ENCODE measurements around the gene DNAJC13. TPM values are rescaled to one million over a fixed set of nuclear protein-coding genes. Genes with fewer than 3 reads are reported as not detected.

DNAJC13 gene
- total RNA-seq (2014; rRNA removed; shearing (Covaris generic)): 22.8 and 30.7 TPM in 2 replicates
- total RNA-seq (2022): 42.7 and 46.1 TPM in 2 replicates
- Bru-seq, nascent RNA: percentile 87 among the genes with signal in this experiment
- BruChase-seq, experiment 1, labeled RNA remaining after a 6-hour chase: percentile 76 among the genes with signal in this experiment
- percentile 76 among the genes with signal in this experiment for BruChase-seq, experiment 2, labeled RNA remaining after a 2-hour chase
- long read RNA-seq, full-length matches to known transcripts: 6 of 18 reads
- long read RNA-seq, partial matches to known transcripts: 9 of 18 reads
- long read RNA-seq, other reads (novel, unspliced or antisense): 3 of 18 reads

GRCh38 chr3:132416807-132417694, at the start of gene DNAJC13:
Gene DNAJC13, plus strand, starts transcription at chr3:132417502. Its CDS starts 17,049 bp downstream, at chr3:132434551.
- H3K4me3 ChIP-seq (ENCODE audit: low read depth, low read length, poor library complexity, severe bottlenecking): peak within 1 kb of the TSS; percentile 97
- no TSS peak for BruUV-seq (replicated peaks)

GRCh38 chr3:132368515-132368914, 48.8 kb upstream of the DNAJC13 start:
- Histone ChIP-seq H3K9me3 (ENCODE audit: low read length) (no peaks in the 10 kb centered on the region), H2AFZ (ENCODE audit: low read length) (no peak overlapping the region), H3K79me2 (ENCODE audit: insufficient read depth, low read depth, low read length) (no peaks in the 10 kb centered on the region), H3K27ac (ENCODE audit: low read depth, low read length, poor library complexity, severe bottlenecking) (no peak overlapping the region), H3K36me3 (ENCODE audit: insufficient read depth, low read length) (no peaks in the 10 kb centered on the region), H3K4me3 (ENCODE audit: low read depth, low read length, poor library complexity, severe bottlenecking) (no peak overlapping the region), H3K4me2 (ENCODE audit: low read length) (no peak overlapping the region), H3K4me1 (ENCODE audit: insufficient read depth, low read length, poor library complexity, severe bottlenecking) (no peaks in the 10 kb centered on the region), H4K20me1 (ENCODE audit: insufficient read depth, low read length) (no peaks in the 10 kb centered on the region), H3K9me2 (ENCODE audit: insufficient read depth, low read length) (no peaks in the 10 kb centered on the region)
- CTCF ChIA-PET (ENCODE audit: unreplicated experiment): interaction anchor here (0.8 kb wide), 1 partner anchor 20 kb away, joined by 3 read pairs; no protein-coding TSS in a partner anchor
- POLR2A ChIA-PET: interaction anchor here (0.6 kb wide), 3 partner anchors 338 to 1682 kb away, joined by 3 to 6 read pairs (median 4); no protein-coding TSS in a partner anchor
- DNase-seq (ENCODE audit: low spot score): no peak
- TF ChIP-seq EZH2phosphoT487 (IDR thresholded peaks at IDR 0.05; ENCODE audit: borderline replicate concordance, low read depth, low read length): no peak
- TF ChIP-seq CTCF (conservative IDR thresholded peaks at IDR 0.05; ENCODE audit: low read length): no peak
- BruUV-seq (replicated peaks): no TSS peak
- intact Hi-C loops (cut with micrococcal nuclease; ENCODE audit: unreplicated experiment): no loop called here

More at GRCh38 chr3:132416807-132417694, at the start of gene DNAJC13:
- Histone ChIP-seq H3K36me3 (ENCODE audit: insufficient read depth, low read length) (peaks cover 23% of the 10 kb centered on the region), H3K79me2 (ENCODE audit: insufficient read depth, low read depth, low read length) (peaks cover 41% of the 10 kb centered on the region), H3K9me2 (ENCODE audit: insufficient read depth, low read length) (no peaks in the 10 kb centered on the region), H2AFZ (ENCODE audit: low read length) (peak within 1 kb of the TSS; percentile 97), H3K4me2 (ENCODE audit: low read length) (peak within 1 kb of the TSS; percentile 91), H3K4me1 (ENCODE audit: insufficient read depth, low read length, poor library complexity, severe bottlenecking) (peaks cover 27% of the 10 kb centered on the region), H4K20me1 (ENCODE audit: insufficient read depth, low read length) (no peaks in the 10 kb centered on the region), H3K9me3 (ENCODE audit: low read length) (no peaks in the 10 kb centered on the region), H3K27ac (ENCODE audit: low read depth, low read length, poor library complexity, severe bottlenecking) (peak within 1 kb of the TSS; percentile 64)
- DNase-seq (ENCODE audit: low spot score): peak; percentile 95
- ChIA-PET POLR2A (interaction anchor here (0.6 to 1.9 kb wide), 18 partner anchors 10 to 127 kb away, joined by 3 to 13 read pairs (median 4); partner anchors contain the start of gene ACP3), CTCF (ENCODE audit: unreplicated experiment) (no interaction called here)
- intact Hi-C loops (cut with micrococcal nuclease; ENCODE audit: unreplicated experiment): loop anchor here (5.0 to 10.0 kb wide), 2 partner anchors 210 to 1522 kb away; partner anchors contain the start of gene ATP2C1
- TF ChIP-seq CTCF (conservative IDR thresholded peaks at IDR 0.05; ENCODE audit: low read length): no peak

Data from OCI-LY7 (cell line).